ENCODE results near the gene IFFO2. TPM values are rescaled to one million over a fixed set of nuclear protein-coding genes. Genes with fewer than 3 reads are reported as not detected.

IFFO2 gene
- polyA plus RNA-seq, 1 of the 3 experiments (the other 2 are of a cell fraction), result 10.5 TPM

DNA sequence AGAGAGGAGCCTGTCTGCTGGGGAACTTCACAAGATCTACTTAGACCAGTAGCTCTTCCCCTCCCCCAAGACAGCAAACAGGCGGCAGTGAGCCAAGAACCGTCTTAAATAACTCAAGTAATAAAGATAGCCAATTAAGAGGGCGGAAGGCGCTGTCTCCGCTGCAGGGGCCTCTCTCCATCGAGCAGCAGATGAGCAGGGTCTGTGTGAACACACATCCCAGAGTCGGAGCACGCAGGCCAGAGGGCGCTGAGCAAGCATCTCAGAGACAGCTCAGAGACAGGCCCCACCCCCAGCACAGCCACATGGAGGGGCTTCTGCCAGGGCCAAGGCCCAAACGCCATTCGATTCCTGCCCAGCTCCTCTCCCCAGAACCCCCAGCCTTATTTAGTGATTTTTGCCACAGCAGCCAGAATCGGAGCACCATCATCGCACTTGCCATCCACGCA is 11.1 kb downstream of the IFFO2 start:
- no peak overlapping the region for H3K27ac ChIP-seq (ENCODE audit: low read depth in 2 of 2, low read length in 1 of 2)

More for the DNA sequence above, 11.1 kb downstream of the IFFO2 start:
- Histone ChIP-seq H3F3A (replicated peaks; ENCODE audit: insufficient read depth) (peaks cover 7% of the 10 kb centered on the region), H4K20me1 (ENCODE audit: insufficient read depth) (no peaks in the 10 kb centered on the region), H2AFZ (ENCODE audit: low read depth) (no peak overlapping the region), H3K27me3 (ENCODE audit: insufficient read depth) (no peaks in the 10 kb centered on the region), H3K9ac (no peak overlapping the region), H3K9me2 (no peaks in the 10 kb centered on the region), H3K4me1 (ENCODE audit: control insufficient read depth in 1 of 2, insufficient read depth in 2 of 2, low read depth in 1 of 2, low read length in 1 of 2) (peaks cover 11 to 68% of the 10 kb centered on the region in 2 experiments; a peak in 3 of 4 replicates), H3K4me3 (ENCODE audit: low read depth in 2 of 2, low read length in 1 of 2) (no peak overlapping the region), H3K9me3 (no peaks in the 10 kb centered on the region), H3K79me2 (ENCODE audit: insufficient read depth) (peaks cover 93% of the 10 kb centered on the region), H3K4me2 (no peak overlapping the region), H3K36me3 (replicated peaks in 1 of 2; ENCODE audit: control insufficient read depth in 1 of 2, insufficient read depth in 2 of 2, low read length in 1 of 2) (no peaks in the 10 kb centered on the region)
- TF ChIP-seq RCOR1 (IDR thresholded peaks at IDR 0.05; ENCODE audit: low read length), result no peak
- no peak for TF ChIP-seq TAF1 (IDR thresholded peaks at IDR 0.05; ENCODE audit: borderline replicate concordance, low read depth, low read length)
- no peak for TF ChIP-seq EZH2phosphoT487 (IDR thresholded peaks at IDR 0.05; ENCODE audit: borderline replicate concordance, low read depth)
- TF ChIP-seq MEF2A (IDR thresholded peaks at IDR 0.05; ENCODE audit: borderline replicate concordance, low read depth), result no peak
- no peak for TF ChIP-seq MXI1 (IDR thresholded peaks at IDR 0.05; ENCODE audit: low read depth, low read length)
- no peak for TF ChIP-seq TEAD4 (IDR thresholded peaks at IDR 0.05; ENCODE audit: borderline replicate concordance, insufficient read depth)
- TF ChIP-seq FOXM1 (IDR thresholded peaks at IDR 0.05; ENCODE audit: low read depth), result no peak
- TF ChIP-seq GABPA (IDR thresholded peaks at IDR 0.05; ENCODE audit: low read depth), result no peak
- TF ChIP-seq FOSL2 (IDR thresholded peaks at IDR 0.05; ENCODE audit: borderline replicate concordance, low read depth), result no peak
- no peak for TF ChIP-seq RAD21 (IDR thresholded peaks at IDR 0.05; ENCODE audit: low read length)
- TF ChIP-seq SIN3A (IDR thresholded peaks at IDR 0.05; ENCODE audit: borderline replicate concordance, low read depth, low read length), result no peak
- TF ChIP-seq GATA2 (CRISPR knock-in tag; IDR thresholded peaks at IDR 0.05), result no peak
- TF ChIP-seq, protein P1, sequence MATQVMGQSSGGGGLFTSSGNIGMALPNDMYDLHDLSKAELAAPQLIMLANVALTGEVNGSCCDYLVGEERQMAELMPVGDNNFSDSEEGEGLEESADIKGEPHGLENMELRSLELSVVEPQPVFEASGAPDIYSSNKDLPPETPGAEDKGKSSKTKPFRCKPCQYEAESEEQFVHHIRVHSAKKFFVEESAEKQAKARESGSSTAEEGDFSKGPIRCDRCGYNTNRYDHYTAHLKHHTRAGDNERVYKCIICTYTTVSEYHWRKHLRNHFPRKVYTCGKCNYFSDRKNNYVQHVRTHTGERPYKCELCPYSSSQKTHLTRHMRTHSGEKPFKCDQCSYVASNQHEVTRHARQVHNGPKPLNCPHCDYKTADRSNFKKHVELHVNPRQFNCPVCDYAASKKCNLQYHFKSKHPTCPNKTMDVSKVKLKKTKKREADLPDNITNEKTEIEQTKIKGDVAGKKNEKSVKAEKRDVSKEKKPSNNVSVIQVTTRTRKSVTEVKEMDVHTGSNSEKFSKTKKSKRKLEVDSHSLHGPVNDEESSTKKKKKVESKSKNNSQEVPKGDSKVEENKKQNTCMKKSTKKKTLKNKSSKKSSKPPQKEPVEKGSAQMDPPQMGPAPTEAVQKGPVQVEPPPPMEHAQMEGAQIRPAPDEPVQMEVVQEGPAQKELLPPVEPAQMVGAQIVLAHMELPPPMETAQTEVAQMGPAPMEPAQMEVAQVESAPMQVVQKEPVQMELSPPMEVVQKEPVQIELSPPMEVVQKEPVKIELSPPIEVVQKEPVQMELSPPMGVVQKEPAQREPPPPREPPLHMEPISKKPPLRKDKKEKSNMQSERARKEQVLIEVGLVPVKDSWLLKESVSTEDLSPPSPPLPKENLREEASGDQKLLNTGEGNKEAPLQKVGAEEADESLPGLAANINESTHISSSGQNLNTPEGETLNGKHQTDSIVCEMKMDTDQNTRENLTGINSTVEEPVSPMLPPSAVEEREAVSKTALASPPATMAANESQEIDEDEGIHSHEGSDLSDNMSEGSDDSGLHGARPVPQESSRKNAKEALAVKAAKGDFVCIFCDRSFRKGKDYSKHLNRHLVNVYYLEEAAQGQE (IDR thresholded peaks at IDR 0.05; ENCODE audit: low read depth, low read length), result no peak
- TF ChIP-seq, protein P2, sequence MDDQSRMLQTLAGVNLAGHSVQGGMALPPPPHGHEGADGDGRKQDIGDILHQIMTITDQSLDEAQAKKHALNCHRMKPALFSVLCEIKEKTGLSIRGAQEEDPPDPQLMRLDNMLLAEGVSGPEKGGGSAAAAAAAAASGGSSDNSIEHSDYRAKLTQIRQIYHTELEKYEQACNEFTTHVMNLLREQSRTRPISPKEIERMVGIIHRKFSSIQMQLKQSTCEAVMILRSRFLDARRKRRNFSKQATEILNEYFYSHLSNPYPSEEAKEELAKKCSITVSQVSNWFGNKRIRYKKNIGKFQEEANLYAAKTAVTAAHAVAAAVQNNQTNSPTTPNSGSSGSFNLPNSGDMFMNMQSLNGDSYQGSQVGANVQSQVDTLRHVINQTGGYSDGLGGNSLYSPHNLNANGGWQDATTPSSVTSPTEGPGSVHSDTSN (IDR thresholded peaks at IDR 0.05), result no peak
- TF ChIP-seq CTCF (IDR thresholded peaks at IDR 0.05), result no peak
- ChIA-PET POLR2A (no interaction called here), CTCF (interaction anchor here (0.7 to 1.8 kb wide), 3 partner anchors 32 to 296 kb away, joined by 3 to 8 read pairs (median 4); no protein-coding TSS in a partner anchor)
- 90% methylated on average over 11 of the region's 14 CpGs for WGBS (ENCODE audit: low lambda C conversion rate)
- DNase-seq, result no peak

All from SK-N-SH (cell line).